Fibroblast of mammary gland (primary cell): ENCODE results near the gene SPAG6.

ENCODE experiments used
- DNase-seq: peaks from one replicate; pipeline ENCODE4 v3.0.0-alpha.2; 2010; ENCODE audit warnings: low read depth
- H3K4me3 ChIP-seq: 2 replicates; pipeline ENCODE4 v1.5.1; 2011; ENCODE audit warnings: low read depth, mild to moderate bottlenecking, low read length, moderate library complexity; ENCODE audit not compliant: control insufficient read depth
- TF ChIP-seq, protein P1 (sequence below): conservative IDR thresholded peaks from 2 replicates; pipeline ENCODE4 v1.5.1; 2011; ENCODE audit warnings: low read depth, low read length, inconsistent platforms; ENCODE audit not compliant: control insufficient read depth, insufficient read depth

Gene SPAG6

DNA sequence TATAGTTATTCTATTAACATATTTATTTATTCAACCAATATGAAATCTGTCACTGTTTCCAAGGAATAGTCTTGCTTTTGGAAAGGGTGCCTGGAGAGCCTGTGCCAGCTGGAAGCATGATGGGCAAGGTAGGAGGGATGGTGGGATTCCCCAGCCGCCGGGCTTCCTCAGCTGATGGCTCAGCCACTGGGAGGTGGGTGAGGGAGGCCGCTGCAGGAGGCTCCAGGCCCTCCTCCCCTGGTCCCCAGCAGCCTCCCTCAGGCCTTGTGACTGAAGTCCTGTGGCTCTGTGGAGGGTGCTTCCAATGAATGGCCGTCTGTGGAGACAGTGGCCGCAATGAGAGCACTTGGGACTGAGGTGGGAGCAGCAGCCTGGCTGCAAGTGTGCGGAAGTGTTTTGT, 27.0 kb downstream of the SPAG6 start:
- TF ChIP-seq, protein P1, sequence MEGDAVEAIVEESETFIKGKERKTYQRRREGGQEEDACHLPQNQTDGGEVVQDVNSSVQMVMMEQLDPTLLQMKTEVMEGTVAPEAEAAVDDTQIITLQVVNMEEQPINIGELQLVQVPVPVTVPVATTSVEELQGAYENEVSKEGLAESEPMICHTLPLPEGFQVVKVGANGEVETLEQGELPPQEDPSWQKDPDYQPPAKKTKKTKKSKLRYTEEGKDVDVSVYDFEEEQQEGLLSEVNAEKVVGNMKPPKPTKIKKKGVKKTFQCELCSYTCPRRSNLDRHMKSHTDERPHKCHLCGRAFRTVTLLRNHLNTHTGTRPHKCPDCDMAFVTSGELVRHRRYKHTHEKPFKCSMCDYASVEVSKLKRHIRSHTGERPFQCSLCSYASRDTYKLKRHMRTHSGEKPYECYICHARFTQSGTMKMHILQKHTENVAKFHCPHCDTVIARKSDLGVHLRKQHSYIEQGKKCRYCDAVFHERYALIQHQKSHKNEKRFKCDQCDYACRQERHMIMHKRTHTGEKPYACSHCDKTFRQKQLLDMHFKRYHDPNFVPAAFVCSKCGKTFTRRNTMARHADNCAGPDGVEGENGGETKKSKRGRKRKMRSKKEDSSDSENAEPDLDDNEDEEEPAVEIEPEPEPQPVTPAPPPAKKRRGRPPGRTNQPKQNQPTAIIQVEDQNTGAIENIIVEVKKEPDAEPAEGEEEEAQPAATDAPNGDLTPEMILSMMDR, result no peak
- no peak for DNase-seq
- H3K4me3 ChIP-seq, result no peak overlapping the region

- DNase-seq, result peak; percentile 36
- TF ChIP-seq, protein P1, result no peak
- H3K4me3 ChIP-seq, result no peak overlapping the region
Measured at GRCh38 chr10:22372917-22373316, 27.6 kb downstream of the SPAG6 start.

- DNase-seq, result no peak
- no peak overlapping the region for H3K4me3 ChIP-seq
- TF ChIP-seq, protein P1, result no peak
Measured at GRCh38 chr10:22374489-22375126, 29.3 kb downstream of the SPAG6 start.

DNA sequence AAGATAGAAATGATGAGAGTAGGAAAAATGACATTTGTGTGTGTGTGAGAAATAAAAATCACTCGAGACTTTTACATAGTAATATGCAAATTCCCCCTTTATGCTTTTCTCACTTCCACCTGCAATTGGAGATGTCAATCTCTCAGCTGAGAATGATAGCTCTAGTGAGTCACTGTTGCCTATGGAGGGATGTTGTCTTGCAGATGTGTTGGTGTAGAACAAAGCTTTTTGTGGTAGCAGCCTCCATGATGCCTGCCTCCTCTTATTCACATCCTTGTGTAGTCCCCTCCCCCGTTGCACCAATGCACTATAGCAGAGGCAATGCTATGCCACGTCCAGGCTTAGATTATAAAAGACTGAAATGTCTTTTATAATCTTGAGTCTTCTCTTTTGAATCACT, 33.8 kb downstream of the SPAG6 start:
- no peak for DNase-seq

GRCh38 chr10:22381262-22381661, 36.0 kb downstream of the SPAG6 start:
- H3K4me3 ChIP-seq, result no peak overlapping the region
- TF ChIP-seq, protein P1, result no peak
- DNase-seq, result no peak

More for the DNA sequence above, 33.8 kb downstream of the SPAG6 start:
- TF ChIP-seq, protein P1, result no peak
- H3K4me3 ChIP-seq, result no peak overlapping the region

- TF ChIP-seq, protein P1, result no peak
- H3K4me3 ChIP-seq, result no peak overlapping the region
- DNase-seq, result no peak
Measured at GRCh38 chr10:22386503-22386902, 41.2 kb downstream of the SPAG6 start.
